Endothelial cell of umbilical vein (primary cell): ENCODE results near the gene TRIM59.

Source experiments
- EZH2 ChIP-seq: IDR thresholded peaks from 2 replicates; pipeline ENCODE4 v1.6.1; 2012; ENCODE audit warnings: borderline replicate concordance, low read depth, mild to moderate bottlenecking, moderate library complexity, low read length, inconsistent platforms; ENCODE audit not compliant: severe bottlenecking
- POLR2AphosphoS5 ChIP-seq: IDR thresholded peaks from 2 replicates; pipeline ENCODE4 v1.6.1; 2012; ENCODE audit warnings: low read depth, mild to moderate bottlenecking, control low read depth, low read length, moderate library complexity; ENCODE audit not compliant: insufficient read depth

DNA sequence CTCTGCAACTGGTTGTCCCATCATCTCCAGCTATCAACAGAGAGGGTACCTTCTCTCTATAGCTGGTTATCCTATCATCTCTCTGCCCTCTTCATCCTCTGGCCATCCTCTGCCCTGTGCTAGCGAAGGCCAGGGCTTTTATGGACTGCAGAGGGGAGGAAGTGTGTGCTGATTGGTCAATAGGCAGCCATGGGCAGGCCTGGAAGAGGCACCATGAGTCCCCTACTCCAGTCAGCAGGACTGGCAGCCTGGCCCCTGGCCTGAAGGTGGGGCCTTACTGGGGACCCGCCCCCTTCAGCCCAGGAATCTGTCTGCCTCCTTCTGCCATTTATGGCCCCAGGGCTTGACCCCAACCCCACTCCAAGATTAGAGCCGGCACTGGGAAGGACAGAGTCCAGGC is 10.4 kb upstream of the TRIM59 start:
- TF ChIP-seq POLR2AphosphoS5 (no peak), EZH2 (no peak)
